GM21825 (cell line): ENCODE measurements around the gene HOXC13.

Experiments used
- ATAC-seq: cut with Tn5 transposase; IDR thresholded peaks from one replicate; pipeline ENCODE4 v1.9.1; 2021; ENCODE audit warnings: mild to moderate bottlenecking, moderate library complexity; ENCODE audit not compliant: unreplicated experiment

HOXC13 gene

GRCh38 chr12:53980802-53981496 lies 42.3 kb downstream of the HOXC13 start:
- ATAC-seq: no peak

GRCh38 chr12:53981634-53982565 lies 43.3 kb downstream of the HOXC13 start:
- no peak for ATAC-seq

GRCh38 chr12:53982648-53983567 lies 44.3 kb downstream of the HOXC13 start:
- ATAC-seq: no peak

- ATAC-seq: no peak
These were observed 44.9 kb downstream of the HOXC13 start for GRCh38 chr12:53983568-53983949.

- no peak for ATAC-seq
These were observed 45.4 kb downstream of the HOXC13 start for GRCh38 chr12:53983950-53984572.

- no peak for ATAC-seq
These were observed 46.5 kb downstream of the HOXC13 start, which contains the start of gene HOXC10 for GRCh38 chr12:53984901-53985691. HOXC10 (plus strand) TSS chr12:53985146; CDS start chr12:53985260, 114 bp downstream.

- ATAC-seq: no peak
These were observed 47.0 kb downstream of the HOXC13 start for GRCh38 chr12:53985692-53985993.

- no peak for ATAC-seq
These were observed 47.5 kb downstream of the HOXC13 start for GRCh38 chr12:53985994-53986685.

- no peak for ATAC-seq
These were observed 48.3 kb downstream of the HOXC13 start for GRCh38 chr12:53986686-53987483.

GRCh38 chr12:53987787-53988230 lies 49.2 kb downstream of the HOXC13 start:
- ATAC-seq: no peak

- no peak for ATAC-seq
These were observed 50.1 kb downstream of the HOXC13 start for GRCh38 chr12:53988541-53989226.

- no peak for ATAC-seq
These were observed 50.8 kb downstream of the HOXC13 start for GRCh38 chr12:53989227-53990113.

GRCh38 chr12:53990311-53991076 lies 51.9 kb downstream of the HOXC13 start:
- ATAC-seq: no peak

GRCh38 chr12:53991077-53991460 lies 52.4 kb downstream of the HOXC13 start:
- ATAC-seq: no peak

GRCh38 chr12:53992377-53992889 lies 53.8 kb downstream of the HOXC13 start:
- no peak for ATAC-seq
